Femur (tissue), 1 donor: ENCODE measurements around the gene EIF4B.
"Not testable (repeated sequence)": the region's sequence is repeated elsewhere in the genome, so short reads cannot be mapped to it uniquely, and the experiment has no call there.

Experiments used
- DNase-seq: peaks from one replicate; pipeline ENCODE4 v3.0.0-alpha.2; 2017

Gene EIF4B

GRCh38 chr12:53004178-53004577 is 2.1 kb upstream of the EIF4B start:
- no peak for DNase-seq

- DNase-seq, result no peak
Observed at GRCh38 chr12:53004582-53004981, 1.7 kb upstream of the EIF4B start.

GRCh38 chr12:53005215-53005985 is 856 bp upstream of the EIF4B start:
- peak; percentile 43 for DNase-seq

GRCh38 chr12:53006810-53007309 is 604 bp downstream of the EIF4B start:
- peak; percentile 84 for DNase-seq

DNA sequence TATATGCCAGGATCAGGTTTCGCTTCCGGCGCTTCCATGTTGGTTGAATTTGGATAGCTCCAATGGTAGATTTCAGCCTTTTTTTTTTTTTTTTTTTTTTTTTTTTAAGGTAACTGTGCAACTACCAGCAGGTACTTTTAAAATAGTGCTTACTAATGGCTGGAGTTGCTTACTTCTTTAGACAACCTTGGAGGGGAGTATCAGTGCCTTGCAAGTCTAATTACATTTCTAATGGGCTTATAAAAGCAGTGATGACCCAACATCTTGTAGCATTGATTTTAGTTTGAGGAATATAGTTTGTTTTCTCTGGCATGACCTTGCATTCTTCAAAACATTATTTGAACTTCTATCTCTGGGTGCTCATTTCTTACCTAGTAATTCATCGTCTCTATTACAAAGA is 1.1 kb downstream of the EIF4B start:
- DNase-seq, result no peak

DNA sequence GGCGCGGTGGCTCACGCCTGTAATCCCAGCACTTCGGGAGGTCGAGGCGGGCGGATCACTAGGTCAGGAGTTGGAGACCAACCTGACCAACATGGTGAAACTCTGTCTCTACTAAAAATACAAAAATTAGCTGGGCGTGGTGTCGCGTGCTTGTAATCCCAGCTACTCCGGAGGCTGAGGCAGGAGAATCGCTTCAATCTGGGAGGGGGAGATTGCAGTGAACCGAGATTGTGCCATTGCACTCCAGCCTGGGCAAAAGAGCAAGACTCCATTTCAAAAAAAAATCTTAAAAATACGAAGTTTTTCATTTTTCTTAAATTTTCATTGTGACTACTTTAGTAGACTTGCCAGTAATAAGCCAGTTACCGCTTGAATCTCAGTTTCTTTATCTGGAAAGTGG is 2.5 kb downstream of the EIF4B start:
- DNase-seq, result not testable (repeated sequence)

- DNase-seq, result no peak
Observed at GRCh38 chr12:53010955-53011354, 4.7 kb downstream of the EIF4B start.

- no peak for DNase-seq
Observed at GRCh38 chr12:53011889-53012288, 5.6 kb downstream of the EIF4B start.

DNA sequence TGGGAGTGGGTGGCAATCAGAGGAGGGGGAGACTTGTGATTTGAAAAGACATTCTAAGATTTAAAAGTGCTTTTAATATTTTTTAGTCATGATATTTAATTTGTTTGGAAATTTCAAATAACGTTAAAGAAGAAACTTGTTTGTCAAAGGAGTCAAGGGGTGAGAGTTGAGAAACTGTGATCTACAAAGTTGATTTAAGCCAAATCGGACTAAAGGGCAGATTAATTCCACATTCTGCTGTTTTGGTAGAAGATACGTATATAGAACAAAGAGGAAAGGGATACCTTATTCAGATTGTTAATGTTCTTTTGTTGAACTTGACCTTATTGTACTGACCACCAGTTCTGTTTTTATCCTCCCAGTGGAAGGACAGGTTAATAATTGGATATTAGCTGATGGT is 6.7 kb downstream of the EIF4B start:
- DNase-seq, result no peak

GRCh38 chr12:53014709-53015108 is 8.5 kb downstream of the EIF4B start:
- no peak for DNase-seq

DNA sequence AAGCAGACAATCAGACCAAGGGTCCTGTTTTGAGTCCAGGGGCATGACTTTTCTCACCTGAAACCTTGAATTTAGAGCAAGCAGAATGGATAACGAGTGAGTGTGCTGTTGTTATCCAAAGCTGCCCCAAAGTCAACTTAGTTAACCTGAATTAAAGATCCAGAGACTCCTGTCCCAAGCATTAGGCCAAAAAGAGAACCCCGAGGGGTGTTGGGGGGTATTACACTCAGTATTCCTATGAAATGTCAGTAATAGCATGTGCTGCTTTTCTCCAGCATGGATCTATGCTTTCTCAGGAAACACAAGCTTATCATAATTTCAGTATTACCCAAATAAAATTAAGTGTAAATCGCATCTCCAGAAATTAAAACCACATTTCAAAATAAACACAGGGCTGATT is 19.0 kb downstream of the EIF4B start:
- no peak for DNase-seq

DNA sequence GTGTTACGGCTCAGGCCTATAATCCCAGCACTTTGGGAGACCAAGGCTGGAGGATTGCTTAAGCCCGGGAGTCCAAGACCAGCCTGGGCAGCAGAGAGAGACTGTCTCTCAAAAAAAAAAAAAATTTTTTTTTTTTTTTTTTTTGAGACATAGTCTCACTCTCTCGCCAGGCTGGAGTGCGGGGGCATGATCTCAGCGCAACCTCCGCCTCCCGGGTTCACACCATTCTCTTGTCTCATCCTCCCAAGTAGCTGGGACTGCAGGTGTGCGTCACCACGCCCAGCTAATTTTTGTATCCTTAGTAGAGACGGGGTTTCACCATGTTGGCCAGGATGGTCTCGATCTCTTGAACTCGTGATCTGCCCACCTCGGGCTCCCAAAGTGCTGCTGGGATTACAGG is 20.8 kb downstream of the EIF4B start:
- not testable (repeated sequence) for DNase-seq

DNA sequence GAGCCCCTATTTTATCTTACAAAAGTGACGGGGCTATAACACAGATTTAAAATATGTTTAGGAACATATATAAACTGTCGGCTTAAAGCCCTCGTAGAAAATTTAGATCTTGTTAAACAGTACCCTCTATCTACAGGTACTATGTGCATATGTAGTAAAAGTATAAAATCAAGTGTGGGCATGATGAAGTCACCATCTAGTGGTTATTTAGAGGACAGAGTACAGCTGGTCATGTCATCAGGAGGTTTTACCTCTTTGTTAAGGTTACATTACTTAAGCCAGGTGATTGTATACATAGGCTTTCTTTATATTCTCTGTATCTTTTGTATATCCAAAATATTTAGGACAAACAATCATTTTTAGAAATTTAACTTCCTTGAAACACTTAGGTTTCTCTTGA is 25.4 kb downstream of the EIF4B start:
- no peak for DNase-seq

DNA sequence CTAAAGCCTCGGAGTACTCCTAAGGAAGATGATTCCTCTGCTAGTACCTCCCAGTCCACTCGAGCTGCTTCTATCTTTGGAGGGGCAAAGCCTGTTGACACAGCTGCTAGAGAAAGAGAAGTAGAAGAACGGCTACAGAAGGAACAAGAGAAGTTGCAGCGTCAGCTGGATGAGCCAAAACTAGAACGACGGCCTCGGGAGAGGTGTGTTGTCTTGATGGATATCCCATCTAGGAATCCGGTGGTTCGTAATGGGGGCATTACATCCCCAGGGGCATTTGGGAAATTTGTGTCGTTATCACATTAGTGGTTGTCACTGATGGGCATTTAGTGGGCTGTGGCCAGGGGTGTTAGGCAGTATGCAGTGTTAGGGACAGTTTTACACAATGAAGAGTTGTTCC is 27.6 kb downstream of the EIF4B start:
- not testable (repeated sequence) for DNase-seq

DNA sequence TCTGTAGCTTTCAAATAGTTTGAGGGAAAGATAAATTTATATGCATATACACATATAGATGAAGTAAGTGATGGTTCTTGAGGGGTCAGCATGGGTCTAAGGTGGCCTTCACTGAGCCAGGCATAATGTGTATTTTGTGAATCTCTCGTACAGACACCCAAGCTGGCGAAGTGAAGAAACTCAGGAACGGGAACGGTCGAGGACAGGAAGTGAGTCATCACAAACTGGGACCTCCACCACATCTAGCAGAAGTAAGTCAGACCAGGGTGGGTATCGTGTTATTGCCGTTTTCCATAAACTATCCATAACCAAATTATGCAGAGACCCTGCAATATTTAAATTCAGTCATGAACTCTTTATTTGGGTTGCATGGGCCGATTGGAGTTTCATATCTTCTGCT is 28.2 kb downstream of the EIF4B start:
- DNase-seq, result no peak

GRCh38 chr12:53036802-53037201 is 30.5 kb downstream of the EIF4B start:
- no peak for DNase-seq

DNA sequence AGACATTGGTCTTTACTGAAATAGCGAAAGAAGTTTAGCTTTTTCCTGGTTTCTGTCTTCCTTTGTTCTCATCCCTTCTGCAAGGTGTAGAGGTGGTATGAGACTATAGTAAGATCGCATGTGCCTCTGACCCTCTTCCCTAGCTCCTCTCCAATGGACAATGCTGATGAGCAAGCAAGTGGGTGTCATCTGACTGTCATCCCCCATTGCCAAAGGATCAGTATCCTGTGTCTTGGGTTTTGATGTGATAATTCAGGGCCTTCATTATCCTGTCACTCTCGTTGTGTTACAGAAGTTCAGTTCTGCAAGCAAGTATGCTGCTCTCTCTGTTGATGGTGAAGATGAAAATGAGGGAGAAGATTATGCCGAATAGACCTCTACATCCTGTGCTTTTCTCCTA is 33.6 kb downstream of the EIF4B start:
- no peak for DNase-seq

DNA sequence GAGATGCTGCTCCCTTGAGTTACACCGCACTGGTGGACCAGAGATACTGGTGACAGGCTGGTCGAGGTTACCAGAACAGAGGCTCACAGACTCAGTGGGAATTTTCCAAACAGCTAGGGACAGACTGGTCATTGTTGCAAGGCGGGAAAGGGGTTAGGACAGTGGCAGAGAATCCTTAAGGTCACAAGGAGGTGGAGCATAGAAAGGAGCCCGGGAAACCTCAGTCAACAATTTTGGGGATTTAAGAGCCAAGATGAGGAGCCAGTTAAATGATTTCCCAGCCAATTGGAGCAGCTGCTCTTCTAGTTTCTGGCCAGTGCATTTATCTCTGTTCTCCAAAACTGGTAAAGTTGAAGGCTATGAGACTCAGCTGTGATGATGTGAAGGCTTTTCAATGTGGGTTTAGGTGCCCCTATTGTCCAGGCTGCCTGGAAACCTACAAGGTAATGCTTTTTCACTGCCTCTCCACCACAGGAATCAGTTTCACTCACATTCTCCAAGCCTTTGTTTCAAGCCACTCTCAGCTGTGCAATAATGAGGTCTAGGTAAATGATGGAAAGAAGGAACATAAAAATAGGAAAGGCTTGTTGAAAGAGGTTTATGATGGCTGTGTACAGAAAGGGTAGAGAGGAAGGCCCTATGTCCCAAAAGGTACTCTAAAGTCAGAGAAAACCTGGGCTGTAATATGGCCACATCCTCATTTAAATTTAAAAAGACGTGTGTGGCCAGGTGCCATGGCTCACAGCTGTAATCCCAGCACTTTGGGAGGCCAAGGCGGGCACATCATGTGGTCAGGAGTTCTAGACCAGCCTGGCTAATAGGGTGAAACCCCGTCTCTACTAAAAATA is 36.6 kb downstream of the EIF4B start:
- no peak for DNase-seq

DNA sequence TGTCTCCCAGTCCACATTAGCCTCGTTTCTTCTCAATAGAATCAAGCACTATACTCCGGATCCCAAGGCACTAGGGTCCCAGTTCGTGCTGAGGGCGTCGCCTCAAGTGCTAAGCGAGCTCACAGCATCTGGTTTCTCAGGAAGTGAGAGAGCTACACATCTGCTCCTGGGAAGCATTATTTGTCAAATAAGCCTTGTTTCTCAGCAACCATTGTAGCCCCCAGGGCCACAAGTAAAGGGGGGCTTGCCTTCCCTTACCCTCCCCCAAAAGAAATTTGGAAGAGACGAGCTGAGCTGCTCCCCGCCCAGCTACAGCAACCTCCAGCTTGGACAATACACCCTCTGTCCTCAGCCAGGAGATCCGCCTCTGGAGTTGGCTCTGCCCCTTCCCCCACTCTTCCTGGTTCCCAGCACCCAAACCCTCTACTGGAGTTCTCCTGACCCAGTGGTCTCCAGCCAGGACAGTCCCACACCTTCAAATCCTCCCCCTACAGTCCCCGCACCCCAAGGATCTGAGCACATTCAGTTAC is 37.9 kb downstream of the EIF4B start:
- DNase-seq, result peak; percentile 83

DNA sequence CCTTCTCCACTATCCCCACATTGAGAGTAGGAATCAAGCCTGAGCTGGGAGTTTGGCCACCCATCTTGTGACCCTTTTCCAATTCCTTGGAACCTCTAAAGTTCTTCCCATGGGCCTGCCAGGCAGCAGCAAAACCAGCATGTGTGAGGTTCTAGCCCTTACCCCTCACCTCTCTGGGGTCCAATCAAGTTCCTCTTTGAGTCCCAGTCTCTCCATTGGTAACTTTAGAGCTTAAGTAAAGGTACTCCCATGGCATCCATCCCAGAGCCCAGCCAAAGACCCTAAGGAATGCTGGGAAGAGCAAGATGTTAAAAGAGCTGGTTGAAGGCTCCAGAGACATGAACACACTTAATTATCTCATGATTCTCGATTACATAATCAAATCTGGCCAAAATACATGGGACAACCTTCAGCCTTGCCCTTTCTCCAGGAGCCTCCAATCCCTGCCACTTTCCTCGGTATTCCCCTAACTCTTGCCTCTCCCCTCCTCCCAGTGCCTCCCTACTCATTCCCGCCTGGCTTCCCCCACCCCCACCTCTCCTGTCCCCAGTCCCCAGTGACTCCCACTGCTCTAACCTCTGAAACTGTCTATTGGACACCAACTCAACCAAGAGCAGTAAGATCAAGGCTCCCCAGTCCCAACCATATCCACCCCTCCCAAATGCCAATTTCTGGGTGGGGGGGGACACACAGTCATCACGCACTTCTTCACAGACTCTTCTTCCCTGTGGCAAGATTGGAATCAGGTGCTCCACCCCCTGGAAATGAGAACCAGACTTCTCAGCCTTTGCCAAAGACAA is 38.8 kb downstream of the EIF4B start:
- peak; percentile 21 for DNase-seq

DNA sequence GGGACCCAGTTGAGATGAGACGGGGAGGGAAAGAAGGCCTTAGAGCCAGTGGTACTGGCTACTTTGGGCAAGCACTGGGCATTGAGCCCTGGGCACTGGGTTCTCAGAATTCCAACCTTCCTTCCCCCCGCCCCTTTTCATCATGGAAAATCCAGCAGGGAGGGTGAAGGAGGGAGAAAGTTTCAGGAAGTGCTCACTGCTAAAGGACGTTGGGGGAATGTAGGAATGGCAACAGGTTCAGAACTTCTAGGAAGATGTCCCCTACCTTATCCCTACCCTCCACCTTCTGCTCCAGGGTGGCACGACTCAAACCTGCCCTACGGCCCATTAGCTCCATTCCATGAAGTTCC is 39.4 kb downstream of the EIF4B start:
- peak; percentile 86 for DNase-seq

DNA sequence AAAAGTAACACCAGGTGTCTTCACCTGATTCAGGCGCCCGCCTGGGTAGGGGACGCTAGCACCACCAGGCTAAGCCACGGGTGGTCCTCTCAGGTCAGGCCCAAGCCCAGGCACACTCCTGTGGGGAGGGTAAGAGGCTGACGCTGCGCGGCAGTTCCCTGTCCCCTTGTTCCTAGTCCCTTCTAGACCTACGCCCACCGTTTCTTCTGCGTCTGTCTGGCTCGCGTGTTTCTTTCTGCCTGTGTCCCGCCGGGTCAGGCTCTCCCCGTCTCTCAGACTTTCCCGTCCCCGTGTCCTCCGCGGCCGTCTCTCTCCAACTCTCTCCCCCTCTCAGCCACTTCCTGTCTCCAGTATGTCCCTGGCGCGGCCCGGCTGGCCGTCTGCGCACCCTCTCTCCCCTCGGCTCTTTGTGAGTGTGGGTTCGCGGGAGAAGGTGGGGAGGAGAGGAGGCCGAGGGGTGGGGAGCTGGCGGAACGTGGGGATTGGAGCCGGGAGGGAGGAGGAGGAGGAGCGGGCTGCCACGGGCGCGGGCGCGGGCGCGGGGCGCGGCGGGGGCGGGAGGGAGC is 40.5 kb downstream of the EIF4B start:
- peak; percentile 94 for DNase-seq
